Measurements from ENCODE around the gene CXCR1.
"Not testable (repeated sequence)": the region's sequence is repeated elsewhere in the genome, so short reads cannot be mapped to it uniquely, and the experiment has no call there.

- not testable (repeated sequence) for TF ChIP-seq CTCF (conservative IDR thresholded peaks at IDR 0.05; ENCODE audit: low read depth, low read length); EZH2 (IDR thresholded peaks at IDR 0.05; ENCODE audit: borderline replicate concordance, low read depth, low read length, poor library complexity, severe bottlenecking)
These were observed 44.5 kb downstream of the CXCR1 start for GRCh38 chr2:218122286-218122685.
